MM.1S (cell line): ENCODE measurements around the gene FAT2.

Experiments
- EZH2 ChIP-seq: fragments of 300-600 bp; sonication (generic); optimal IDR thresholded peaks from 2 replicates; pipeline ENCODE3; 2017; ENCODE audit warnings: low read depth, mild to moderate bottlenecking, antibody characterized with exemption, low read length, mixed read lengths
- EZH2phosphoT487 ChIP-seq: fragments of 300-600 bp; sonication (generic); IDR thresholded peaks from 2 replicates; pipeline ENCODE4 v1.6.1; 2018; ENCODE audit warnings: antibody characterized with exemption, low read length
- TF ChIP-seq, protein P1 (sequence below): fragments of 300-600 bp; sonication (generic); IDR thresholded peaks from 2 replicates; pipeline ENCODE4 v1.5.1; 2016; ENCODE audit warnings: antibody characterized with exemption, low read length, mixed read lengths

- TF ChIP-seq, protein P1, sequence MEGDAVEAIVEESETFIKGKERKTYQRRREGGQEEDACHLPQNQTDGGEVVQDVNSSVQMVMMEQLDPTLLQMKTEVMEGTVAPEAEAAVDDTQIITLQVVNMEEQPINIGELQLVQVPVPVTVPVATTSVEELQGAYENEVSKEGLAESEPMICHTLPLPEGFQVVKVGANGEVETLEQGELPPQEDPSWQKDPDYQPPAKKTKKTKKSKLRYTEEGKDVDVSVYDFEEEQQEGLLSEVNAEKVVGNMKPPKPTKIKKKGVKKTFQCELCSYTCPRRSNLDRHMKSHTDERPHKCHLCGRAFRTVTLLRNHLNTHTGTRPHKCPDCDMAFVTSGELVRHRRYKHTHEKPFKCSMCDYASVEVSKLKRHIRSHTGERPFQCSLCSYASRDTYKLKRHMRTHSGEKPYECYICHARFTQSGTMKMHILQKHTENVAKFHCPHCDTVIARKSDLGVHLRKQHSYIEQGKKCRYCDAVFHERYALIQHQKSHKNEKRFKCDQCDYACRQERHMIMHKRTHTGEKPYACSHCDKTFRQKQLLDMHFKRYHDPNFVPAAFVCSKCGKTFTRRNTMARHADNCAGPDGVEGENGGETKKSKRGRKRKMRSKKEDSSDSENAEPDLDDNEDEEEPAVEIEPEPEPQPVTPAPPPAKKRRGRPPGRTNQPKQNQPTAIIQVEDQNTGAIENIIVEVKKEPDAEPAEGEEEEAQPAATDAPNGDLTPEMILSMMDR: no peak
- TF ChIP-seq EZH2 (no peak), EZH2phosphoT487 (no peak)
Observed at GRCh38 chr5:151631941-151632340, 40.8 kb upstream of the FAT2 start.
